NCI-H1417 treated with DMSO at 0.1 percent for 48 hours (cell line): ENCODE data around the gene SDHA.

Experiments used
- DNase-seq: peaks from one replicate; lab custom pipeline; 2025; lab: John Stamatoyannopoulos, UW

The SDHA gene

GRCh38 chr5:217494-218456, at the start of gene SDHA, which contains the start of gene CCDC127:
Gene SDHA, plus strand, starts transcription at chr5:218320. Its CDS starts 36 bp downstream, at chr5:218356.
Gene CCDC127, minus strand, starts transcription at chr5:218153. Its CDS starts 1,304 bp downstream, at chr5:216849.
- peak; percentile 94 for DNase-seq

GRCh38 chr5:169071-169727, 48.9 kb upstream of the SDHA start:
- DNase-seq, result no peak

GRCh38 chr5:169728-170094, 48.4 kb upstream of the SDHA start:
- no peak for DNase-seq

- DNase-seq, result no peak
Measured at GRCh38 chr5:170971-171800, 46.9 kb upstream of the SDHA start.

- DNase-seq, result no peak
Measured at GRCh38 chr5:171801-172331, 46.3 kb upstream of the SDHA start.

GRCh38 chr5:172421-172820, 45.7 kb upstream of the SDHA start:
- DNase-seq, result no peak

GRCh38 chr5:172841-173251, 45.3 kb upstream of the SDHA start:
- no peak for DNase-seq

GRCh38 chr5:173392-174290, 44.5 kb upstream of the SDHA start:
- no peak for DNase-seq

- no peak for DNase-seq
Measured at GRCh38 chr5:174291-174600, 43.9 kb upstream of the SDHA start.

GRCh38 chr5:174876-175465, 43.1 kb upstream of the SDHA start:
- no peak for DNase-seq

GRCh38 chr5:176296-176823, 41.8 kb upstream of the SDHA start:
- no peak for DNase-seq

GRCh38 chr5:178110-178509, 40.0 kb upstream of the SDHA start:
- no peak for DNase-seq

- DNase-seq, result no peak
Measured at GRCh38 chr5:179401-179800, 38.7 kb upstream of the SDHA start.

- DNase-seq, result no peak
Measured at GRCh38 chr5:180286-180918, 37.7 kb upstream of the SDHA start.

- no peak for DNase-seq
Measured at GRCh38 chr5:181160-181559, 37.0 kb upstream of the SDHA start.

GRCh38 chr5:181566-181965, 36.6 kb upstream of the SDHA start:
- no peak for DNase-seq

- DNase-seq, result no peak
Measured at GRCh38 chr5:182126-182525, 36.0 kb upstream of the SDHA start.

GRCh38 chr5:184471-184870, 33.6 kb upstream of the SDHA start:
- DNase-seq, result no peak

GRCh38 chr5:185095-186070, 32.7 kb upstream of the SDHA start:
- DNase-seq, result no peak
